Lung (tissue), 12 donors: ENCODE measurements around the gene AGT. TPM values are rescaled to one million over a fixed set of nuclear protein-coding genes. Genes with fewer than 3 reads are reported as not detected.

Experiments
- ATAC-seq: fragments of 200-7000 bp; cut with Tn5 transposase; one replicate; pipeline ENCODE4 v1.9.1; 2020; ENCODE audit warnings: moderate number of reproducible peaks; ENCODE audit not compliant: insufficient read depth, low FRiP score
- DNase-seq, 3 donors: peaks; one replicate each; pipeline ENCODE4 v3.0.0-alpha.2; 2013 to 2017
- H3K27ac ChIP-seq, 2 donors: one replicate each; pipeline ENCODE4 v1.5.1; 2013; ENCODE audit warnings: mild to moderate bottlenecking in 2 of 2, moderate library complexity in 2 of 2, control low read depth in 1 of 2, inconsistent platforms in 1 of 2, low read depth in 1 of 2, low read length in 1 of 2
- H3K27me3 ChIP-seq, 3 donors: one replicate each; pipeline ENCODE4 v1.5.1; 2013; ENCODE audit warnings: low read length in 2 of 3; ENCODE audit not compliant: control insufficient read depth in 3 of 3, insufficient read depth in 3 of 3
- H3K36me3 ChIP-seq, 4 donors: one replicate each; pipeline ENCODE4 v1.5.1; 2013; ENCODE audit warnings: low read length in 4 of 4, mild to moderate bottlenecking in 1 of 4, moderate library complexity in 1 of 4; ENCODE audit not compliant: control insufficient read depth in 4 of 4, insufficient read depth in 4 of 4
- H3K4me1 ChIP-seq, 5 donors: one replicate each; pipeline ENCODE4 v1.5.1; 2013; ENCODE audit warnings: low read length in 5 of 5, mild to moderate bottlenecking in 2 of 5, moderate library complexity in 1 of 5; ENCODE audit not compliant: control insufficient read depth in 5 of 5, insufficient read depth in 5 of 5
- H3K4me3 ChIP-seq: one replicate; pipeline ENCODE4 v1.5.1; 2013; ENCODE audit warnings: mild to moderate bottlenecking, control low read depth, moderate library complexity
- H3K9ac ChIP-seq, 2 donors: one replicate each; pipeline ENCODE4 v1.5.1; 2013; ENCODE audit warnings: low read length in 2 of 2, control low read depth in 1 of 2; ENCODE audit not compliant: insufficient read depth in 1 of 2
- H3K9me3 ChIP-seq, 4 donors: one replicate each; pipeline ENCODE4 v1.5.1; 2013; ENCODE audit warnings: low read length in 3 of 4, mild to moderate bottlenecking in 1 of 4, moderate library complexity in 1 of 4; ENCODE audit not compliant: control insufficient read depth in 4 of 4, insufficient read depth in 3 of 4
- CTCF ChIP-seq: IDR thresholded peaks from 2 replicates; pipeline ENCODE4 v1.5.1; 2012; ENCODE audit warnings: mild to moderate bottlenecking; ENCODE audit errors: control extremely low read depth, extremely low read depth
- WGBS, 2 donors: extraction: QIAGEN DNeasy Blood & Tissue Kit; methylation state at CpG; one replicate each; pipeline ENCODE4 v1.1.7; 2013; 5-methylcytosine and 5-hydroxymethylcytosine counted together
- polyA plus RNA-seq, 2 donors: library from polyadenylated mRNA; stranded (reverse); fragments of 200-250 nt; gene quantifications; one replicate each; pipeline ENCODE4 v1.2.1, GENCODE V29; 2013
- total RNA-seq, 2 donors: library from RNA; depleted of rRNA in 1 of 2; stranded (reverse); fragments of >200 nt in 1 of 2; gene quantifications; one replicate each; pipeline ENCODE4 v1.2.1, GENCODE V29; 2014 to 2021
- donor health status: control.
- donor health status: control.
- donor health status: Bipolar disorder and iron deficiency.
- donor health status: healthy.
- donor health status: DM: yes; HTN: yes; CAD: no.

The AGT gene
- total and polyA plus RNA-seq, 4 donors = 1.7 to 3.5 (median 1.9) TPM

GRCh38 chr1:230713138-230713537 lies 784 bp downstream of the AGT start:
- Histone ChIP-seq H3K9ac (no peak overlapping the region), H3K36me3 (no peaks in the 10 kb centered on the region), H3K27ac (no peak overlapping the region), H3K9me3 (no peaks in the 10 kb centered on the region), H3K27me3 (no peaks in the 10 kb centered on the region), H3K4me1 (peaks cover 0 to 12% (median 5%) of the 10 kb centered on the region in 5 donors), H3K4me3 (no peak overlapping the region)
- WGBS, 2 donors = 79 to 83% methylated on average over 7 of the region's 7 CpGs
- TF ChIP-seq CTCF = no peak
- ATAC-seq = no peak
- DNase-seq = no peak

DNA sequence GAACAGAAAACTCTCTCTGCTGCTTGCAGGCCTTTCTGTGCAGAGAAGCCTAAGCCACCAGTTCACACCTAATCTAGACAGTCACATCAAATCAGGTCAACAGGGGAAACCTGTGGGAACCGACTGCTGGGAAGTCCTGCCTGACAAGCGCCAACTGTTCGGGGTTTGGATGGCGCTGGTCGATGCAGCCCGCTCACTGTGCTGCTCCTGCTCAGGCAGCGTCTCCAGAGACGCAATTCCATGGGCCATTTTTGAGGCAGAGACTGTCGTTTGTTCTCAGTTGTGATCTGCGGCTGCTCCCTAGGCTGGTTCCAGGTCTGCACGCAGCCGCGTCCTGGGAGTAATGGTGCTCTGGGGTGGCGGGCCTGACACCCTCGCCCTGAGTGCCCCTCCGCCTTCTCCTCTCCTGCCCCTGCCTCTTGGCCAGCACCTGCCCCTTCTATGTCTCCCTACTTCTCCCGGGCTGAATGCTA lies 1.4 kb downstream of the AGT start:
- 90 to 94% methylated on average over 17 of the region's 17 CpGs for WGBS, 2 donors
- DNase-seq (no peak), ATAC-seq (no peak)
- TF ChIP-seq CTCF = no peak
- Histone ChIP-seq H3K9me3 (no peaks in the 10 kb centered on the region), H3K9ac (no peak overlapping the region), H3K27ac (no peak overlapping the region), H3K27me3 (no peaks in the 10 kb centered on the region), H3K4me3 (no peak overlapping the region), H3K4me1 (peaks cover 0 to 12% (median 6%) of the 10 kb centered on the region in 5 donors), H3K36me3 (no peaks in the 10 kb centered on the region)

DNA sequence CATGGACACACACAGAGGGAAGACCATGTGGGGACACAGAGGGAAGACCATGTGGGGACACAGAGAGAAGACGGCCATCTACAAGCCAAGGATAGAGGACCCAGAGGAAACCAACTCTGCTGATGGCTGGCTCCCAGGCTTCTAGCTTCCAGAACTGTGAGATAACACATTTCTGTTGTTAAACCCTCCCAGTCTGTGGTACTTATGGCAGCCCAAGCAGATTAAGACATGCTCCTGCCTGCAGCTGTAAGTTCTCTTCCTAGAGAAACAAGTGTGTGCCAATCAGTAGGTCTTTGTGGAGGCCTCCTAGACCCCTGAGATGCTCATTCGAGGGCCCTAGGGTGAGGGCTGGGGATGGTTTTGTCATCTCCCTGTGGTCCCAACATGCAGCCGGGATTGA lies 2.7 kb downstream of the AGT start:
- H3K4me3 ChIP-seq = no peak overlapping the region
- no peaks in the 10 kb centered on the region for H3K9me3 ChIP-seq
- no peak for ATAC-seq
- no peaks in the 10 kb centered on the region for H3K36me3 ChIP-seq
- no peaks in the 10 kb centered on the region for H3K27me3 ChIP-seq
- WGBS, 2 donors = 86 to 94% methylated on average over 3 of the region's 3 CpGs
- peaks cover 0 to 12% (median 6%) of the 10 kb centered on the region in 5 donors for H3K4me1 ChIP-seq
- DNase-seq = no peak
- no peak overlapping the region for H3K27ac ChIP-seq
- H3K9ac ChIP-seq = no peak overlapping the region
- TF ChIP-seq CTCF = no peak

DNA sequence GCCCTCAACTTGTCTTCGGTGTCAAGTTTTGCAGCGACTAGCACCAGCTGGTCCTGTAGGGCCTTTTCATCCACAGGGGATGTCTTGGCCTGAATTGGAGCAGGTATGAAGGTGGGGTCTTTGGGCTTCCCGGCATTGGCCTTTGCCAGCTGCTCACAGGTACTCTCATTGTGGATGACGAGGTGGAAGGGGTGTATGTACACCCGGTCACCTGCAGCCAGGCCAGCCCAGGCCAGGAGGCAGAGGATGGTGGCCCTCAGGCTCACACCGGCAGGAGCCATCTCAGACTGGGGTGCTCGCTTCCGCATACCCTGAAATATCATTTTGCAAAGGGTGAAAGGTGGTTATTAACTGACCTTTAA lies 3.4 kb downstream of the AGT start:
- Histone ChIP-seq H3K9me3 (no peaks in the 10 kb centered on the region), H3K4me3 (no peak overlapping the region), H3K4me1 (peaks cover 0 to 12% (median 6%) of the 10 kb centered on the region in 5 donors), H3K27ac (no peak overlapping the region), H3K27me3 (no peaks in the 10 kb centered on the region), H3K36me3 (no peaks in the 10 kb centered on the region), H3K9ac (no peak overlapping the region)
- no peak for ATAC-seq
- 95 to 97% methylated on average over 8 of the region's 8 CpGs for WGBS, 2 donors
- DNase-seq = no peak
- no peak for TF ChIP-seq CTCF
